ENCODE data around the gene STPG1.
"Not testable (repeated sequence)": the region's sequence is repeated elsewhere in the genome, so short reads cannot be mapped to it uniquely, and the experiment has no call there.

STPG1 gene, protein sequence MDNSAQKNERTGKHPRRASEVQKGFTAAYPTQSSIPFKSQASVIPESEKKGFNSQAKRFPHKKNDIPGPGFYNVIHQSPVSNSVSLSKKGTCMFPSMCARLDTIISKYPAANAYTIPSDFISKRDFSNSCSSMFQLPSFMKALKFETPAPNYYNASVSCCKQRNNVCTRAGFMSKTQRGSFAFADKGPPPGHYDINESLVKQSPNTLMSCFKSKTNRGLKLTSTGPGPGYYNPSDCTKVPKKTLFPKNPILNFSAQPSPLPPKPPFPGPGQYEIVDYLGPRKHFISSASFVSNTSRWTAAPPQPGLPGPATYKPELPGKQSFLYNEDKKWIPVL

GRCh38 chr1:24413350-24414163 lies at the start of gene STPG1:
Gene STPG1, minus strand, starts transcription at chr1:24413782. Its CDS starts 12,394 bp downstream, at chr1:24401388.
- no peak for DNase-seq

GRCh38 chr1:24462128-24462527 lies 48.5 kb upstream of the STPG1 start:
- DNase-seq = not testable (repeated sequence)

GRCh38 chr1:24459551-24460266 lies 46.1 kb upstream of the STPG1 start:
- DNase-seq = no peak

DNA sequence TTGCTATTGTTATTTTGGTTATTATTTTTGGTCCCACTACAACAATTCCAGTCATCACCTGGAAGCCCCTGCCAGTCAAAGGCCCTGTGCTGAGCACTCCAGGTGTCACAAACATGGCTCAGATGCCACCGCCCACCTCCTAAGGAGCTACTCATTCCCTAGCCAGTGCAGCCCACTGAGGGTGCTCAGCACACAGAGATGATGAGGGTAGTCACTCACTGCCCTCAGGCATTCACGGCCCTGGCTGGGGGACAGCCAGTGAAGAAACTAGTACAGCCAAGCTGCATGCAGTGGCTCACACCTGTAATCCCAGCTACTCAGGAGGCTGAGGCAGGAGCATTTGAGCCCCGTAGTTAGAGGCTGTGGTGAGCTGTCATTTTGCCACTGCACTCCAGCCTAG lies 44.3 kb upstream of the STPG1 start:
- DNase-seq = no peak

- no peak for DNase-seq
These were observed 41.7 kb upstream of the STPG1 start for GRCh38 chr1:24455272-24455671.

GRCh38 chr1:24454673-24455072 lies 41.1 kb upstream of the STPG1 start:
- DNase-seq = no peak

DNA sequence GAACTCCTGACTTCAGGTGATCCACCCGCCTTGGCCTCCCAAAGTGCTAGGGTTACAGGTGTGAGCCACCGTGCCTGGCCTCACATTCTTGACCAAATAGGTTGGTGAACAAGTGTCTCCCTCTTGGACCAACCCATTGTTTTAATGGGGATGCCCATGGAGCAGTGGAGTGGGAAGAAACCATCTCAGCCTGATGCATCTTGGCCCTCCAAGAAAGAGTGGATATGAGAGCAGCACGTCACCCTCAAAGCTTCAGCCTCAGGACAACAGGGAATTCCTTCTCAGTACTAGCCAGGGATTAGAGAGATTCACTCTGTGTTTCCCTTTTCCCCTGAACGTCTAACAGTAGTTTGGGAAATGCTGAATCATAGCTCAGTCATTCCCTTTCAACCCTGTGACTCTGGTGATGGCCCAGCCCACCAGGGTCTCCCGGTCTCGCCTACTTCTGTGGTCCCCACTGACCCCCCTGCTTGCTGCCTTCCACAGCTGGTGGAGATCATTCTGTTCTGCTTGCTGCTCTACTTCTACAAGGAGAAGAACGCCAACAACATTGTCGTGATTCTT lies 39.4 kb upstream of the STPG1 start:
- no peak for DNase-seq

- DNase-seq = no peak
These were observed 38.2 kb upstream of the STPG1 start for GRCh38 chr1:24451746-24452145.

DNA sequence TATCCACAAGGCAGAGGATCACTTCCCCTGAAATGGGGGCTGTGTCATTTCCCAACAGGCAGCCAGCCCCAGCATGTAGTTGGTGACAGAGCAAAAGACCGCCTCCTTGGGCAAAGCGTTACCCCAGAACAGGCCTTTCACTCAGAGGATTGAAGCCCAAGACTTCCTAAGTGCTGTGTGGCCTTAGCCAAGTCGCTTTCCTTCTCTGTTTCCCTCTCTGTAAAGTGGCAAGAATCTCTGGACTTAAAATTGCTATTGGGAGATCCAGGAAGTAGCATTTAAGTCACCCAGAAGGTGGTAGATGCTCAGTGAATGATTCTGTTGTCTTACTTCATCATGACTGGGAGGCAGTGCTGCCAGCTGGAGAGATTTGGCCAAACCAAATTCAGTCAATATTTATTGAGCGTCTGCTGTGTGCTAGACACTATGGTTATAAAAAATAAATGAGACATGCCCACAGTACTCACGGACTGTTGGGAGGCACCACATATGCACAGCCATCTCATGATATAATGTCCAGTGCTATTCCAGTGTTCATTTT lies 37.3 kb upstream of the STPG1 start:
- no peak for DNase-seq

DNA sequence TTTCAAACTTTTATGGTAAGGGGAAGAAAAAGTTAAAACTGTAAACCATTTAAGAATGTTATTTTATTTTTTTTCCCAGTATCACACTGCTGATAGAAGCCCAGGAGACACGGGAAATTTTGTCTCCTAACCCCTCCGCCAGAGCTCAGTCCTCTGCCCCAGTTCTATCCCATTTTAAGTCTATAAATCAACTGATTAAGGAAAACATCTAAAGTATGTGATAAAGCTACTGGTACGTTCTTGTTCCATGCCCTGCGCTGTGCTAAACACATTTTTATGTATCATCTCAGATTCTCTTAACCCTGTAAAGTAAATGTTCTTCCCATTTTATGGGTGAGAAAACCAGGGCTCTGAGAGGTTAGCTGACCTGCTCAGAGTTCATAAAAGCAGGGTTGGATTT lies 36.7 kb upstream of the STPG1 start:
- DNase-seq = no peak

DNA sequence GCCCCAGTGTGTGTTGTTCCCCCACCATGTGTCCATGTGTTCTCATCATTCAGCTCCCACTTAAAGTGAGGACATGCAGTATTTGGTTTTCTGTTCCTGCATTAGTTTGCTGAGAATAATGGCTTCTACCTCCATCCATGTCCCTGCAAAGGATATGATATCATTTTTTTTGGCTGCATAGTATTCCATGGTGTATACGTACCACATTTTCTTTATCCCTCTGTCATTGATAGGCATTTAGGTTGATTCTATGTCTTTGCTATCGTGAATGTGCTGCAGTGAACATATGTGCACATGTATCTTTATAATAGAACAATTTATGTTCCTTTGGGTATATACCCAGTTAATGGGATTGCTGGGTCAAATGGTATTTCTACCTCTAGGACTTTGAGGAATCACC lies 32.9 kb upstream of the STPG1 start:
- DNase-seq = not testable (repeated sequence)

DNA sequence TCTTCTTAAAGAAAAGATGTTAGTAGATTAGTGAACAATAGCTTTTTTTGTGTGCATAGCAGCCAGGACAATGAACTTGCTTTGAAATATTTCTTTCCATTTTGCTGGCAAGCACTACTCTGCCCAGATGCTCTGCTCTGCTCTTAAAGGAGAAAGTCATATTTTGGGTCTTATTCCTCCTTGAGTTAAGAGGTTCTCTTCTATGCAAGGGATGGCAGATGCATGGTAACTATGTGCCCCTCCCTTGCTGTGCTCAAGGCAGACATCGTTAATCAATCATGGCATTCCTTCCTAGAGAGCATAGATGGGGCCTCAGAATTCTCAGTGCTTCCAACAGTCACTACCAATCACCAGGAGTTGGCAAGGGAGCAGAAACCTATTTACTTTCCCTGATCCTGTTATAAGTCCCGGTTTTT lies 29.7 kb upstream of the STPG1 start:
- peak; percentile 4 for DNase-seq

DNA sequence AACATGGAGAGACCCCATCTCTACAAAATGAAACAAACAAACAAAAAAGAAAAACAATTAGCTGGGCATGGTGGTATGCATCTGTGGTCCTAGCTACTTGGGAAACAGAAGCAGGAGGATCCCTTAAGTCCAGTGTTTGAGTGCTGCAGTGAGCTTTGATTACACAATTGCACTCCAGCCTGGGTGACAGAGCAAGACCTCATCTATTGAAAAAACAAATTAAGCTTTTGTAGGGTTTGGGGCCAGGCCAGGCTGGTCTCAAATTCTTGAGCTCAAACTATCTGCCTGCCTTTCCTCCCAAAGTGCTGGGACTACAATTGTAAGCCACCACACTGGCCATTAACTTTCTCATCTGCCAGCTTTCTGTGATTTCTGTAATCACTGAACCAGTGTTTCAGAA lies 29.2 kb upstream of the STPG1 start:
- no peak for DNase-seq

DNA sequence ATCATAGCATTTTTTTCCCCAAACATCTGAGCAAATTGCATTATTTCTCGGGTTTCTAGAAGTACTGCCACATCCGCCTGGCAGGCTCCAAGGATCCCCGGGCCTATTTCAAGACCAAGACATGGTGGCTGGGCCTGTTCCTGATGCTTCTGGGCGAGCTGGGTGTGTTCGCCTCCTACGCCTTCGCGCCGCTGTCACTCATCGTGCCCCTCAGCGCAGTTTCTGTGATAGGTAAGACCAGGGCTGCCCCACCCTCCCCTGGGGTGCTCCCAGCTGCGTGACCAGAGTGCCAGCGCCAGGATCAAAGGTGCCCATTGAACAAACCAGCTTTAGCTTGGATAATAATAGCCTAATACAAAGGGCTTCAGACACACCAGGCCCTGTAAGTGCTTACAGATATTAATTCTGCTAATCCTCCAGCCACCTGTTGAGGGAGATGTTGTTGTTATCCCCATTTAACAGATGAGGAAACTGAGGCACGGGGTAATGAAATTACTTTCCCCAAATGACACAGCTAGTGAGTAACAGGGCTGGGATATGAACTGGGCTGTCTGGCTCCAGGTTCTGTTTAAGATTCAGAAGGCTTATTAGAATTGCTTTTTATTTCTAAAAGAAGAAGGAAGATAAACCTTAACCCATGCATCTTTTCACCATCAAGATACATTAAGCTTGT lies 28.6 kb upstream of the STPG1 start:
- no peak for DNase-seq

DNA sequence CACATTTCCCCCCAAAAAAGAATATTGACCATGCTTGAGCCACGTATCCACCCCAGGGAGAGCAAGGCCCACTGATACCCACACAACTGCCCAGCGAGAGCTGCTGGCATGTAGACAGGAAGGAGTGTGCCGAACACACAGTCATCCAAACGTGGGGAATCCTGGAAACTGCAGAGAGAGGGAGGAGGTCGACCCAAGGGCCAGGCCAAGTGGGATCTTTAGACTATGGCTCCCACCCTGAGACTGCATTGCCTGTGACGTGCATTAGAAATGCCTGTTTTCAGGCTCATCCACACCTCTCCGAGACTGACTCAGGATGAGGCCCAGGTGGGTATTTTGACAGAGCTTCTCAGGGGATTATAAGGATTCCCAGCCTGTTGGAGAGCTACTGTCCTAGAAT lies 27.9 kb upstream of the STPG1 start:
- DNase-seq = no peak

DNA sequence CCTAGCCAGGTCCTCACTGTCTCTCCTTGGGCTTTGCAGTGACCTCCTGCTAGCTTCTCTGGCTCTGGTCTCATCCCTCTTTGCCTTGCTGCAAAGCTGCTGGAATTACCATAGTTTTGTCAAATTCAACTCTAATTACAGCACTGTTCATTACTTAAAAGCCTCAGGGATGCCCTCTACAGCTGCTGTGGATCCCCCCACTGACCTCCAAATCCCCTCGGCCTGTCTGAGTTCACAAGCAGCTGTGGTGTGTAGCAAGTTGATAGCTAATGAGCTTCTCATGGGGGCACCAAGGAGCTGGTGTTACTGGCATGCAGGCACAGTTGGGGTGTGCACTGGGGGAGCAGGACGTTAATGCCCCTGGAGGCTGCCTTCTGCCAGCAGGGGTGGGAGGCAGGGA lies 26.9 kb upstream of the STPG1 start:
- DNase-seq = no peak

DNA sequence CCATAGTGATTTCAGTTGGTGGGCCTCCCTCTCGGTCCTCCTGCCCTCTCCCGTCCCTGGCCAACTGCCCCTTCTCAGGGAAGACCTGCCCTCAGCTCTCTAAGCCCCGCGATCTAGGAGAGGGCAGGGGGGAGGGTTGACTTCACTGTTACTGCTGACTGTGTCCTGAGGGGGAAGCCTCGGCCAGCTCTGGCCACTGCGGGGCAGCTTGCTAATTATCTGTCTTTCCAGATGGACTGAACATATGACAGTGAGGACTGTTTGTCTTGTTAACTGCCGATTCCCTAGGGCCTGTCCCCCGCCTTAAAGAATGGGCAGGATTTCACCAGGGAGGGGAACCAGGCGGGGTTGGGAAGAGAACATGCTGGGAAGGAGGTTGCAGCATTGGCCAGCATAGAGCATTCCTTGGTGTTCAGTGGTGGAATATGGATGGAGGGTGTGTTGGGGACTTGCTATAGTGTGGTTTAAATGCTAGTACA lies 24.9 kb upstream of the STPG1 start:
- no peak for DNase-seq

GRCh38 chr1:24437631-24438396 lies 24.2 kb upstream of the STPG1 start:
- no peak for DNase-seq

DNA sequence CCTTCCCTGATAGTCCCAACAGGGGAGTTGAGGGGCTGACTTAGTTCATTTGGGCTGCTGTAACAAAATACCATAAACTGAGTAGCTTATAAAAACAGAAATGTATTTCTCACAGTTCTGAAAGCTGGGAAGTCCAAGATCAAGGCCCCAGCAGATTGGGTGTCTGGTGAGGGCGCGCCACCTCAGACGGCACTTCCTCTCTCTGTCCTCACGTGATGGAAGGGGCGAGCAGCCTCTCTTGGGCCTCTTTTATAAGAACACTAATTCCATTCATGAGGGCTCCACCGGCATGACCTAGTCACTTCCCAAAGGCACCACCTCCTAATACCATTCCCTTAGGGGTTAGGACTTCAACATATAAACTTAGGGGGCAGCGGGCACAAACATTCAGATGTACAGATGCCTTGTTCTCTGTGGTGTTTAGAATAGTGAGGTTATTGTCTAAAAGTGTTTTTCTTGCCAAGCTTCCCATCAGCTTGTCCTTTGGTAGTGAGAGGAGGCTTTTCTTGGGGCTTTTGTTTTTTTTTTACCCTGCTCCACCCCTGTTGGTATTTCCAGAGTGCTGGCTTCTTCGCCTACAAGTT lies 22.3 kb upstream of the STPG1 start:
- DNase-seq = no peak

DNA sequence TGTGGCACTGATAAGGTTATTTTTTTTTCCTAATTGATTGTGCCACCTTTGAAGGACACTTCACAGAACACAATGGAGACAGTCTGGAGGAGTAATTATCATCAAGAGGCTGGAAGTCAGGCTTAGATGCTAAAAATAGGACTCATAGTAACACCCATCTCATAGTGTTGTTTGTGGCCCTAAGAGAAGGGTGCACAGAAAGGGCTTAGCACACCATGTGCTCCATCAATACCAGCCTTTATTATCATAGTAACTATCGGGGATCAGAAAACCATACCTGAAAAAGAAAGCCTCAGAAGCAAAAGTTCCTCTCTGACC lies 13.9 kb upstream of the STPG1 start:
- no peak for DNase-seq
